Activated CD4-positive, alpha-beta T cell treated with anti-CD3 and anti-CD28 coated beads for 24 hours (primary cell): Measurements from ENCODE around the gene GZMM.

ENCODE experiments used
- DNase-seq, 2 donors: peaks; one replicate each; pipeline ENCODE4 v3.0.0-alpha.2; 2020; ENCODE audit warnings: low read depth in 2 of 2

Gene GZMM

GRCh38 chr19:597406-598315, 53.8 kb downstream of the GZMM start:
- DNase-seq: no peak
